ENCODE data around the gene IGF2R.
"Not testable (repeated sequence)": the region's sequence is repeated elsewhere in the genome, so short reads cannot be mapped to it uniquely, and the experiment has no call there.

Gene IGF2R

GRCh38 chr6:159968295-159969203 is at the start of gene IGF2R:
IGF2R (plus strand) TSS chr6:159969082; CDS start chr6:159969247, 165 bp downstream.
- peak; percentile 86 for DNase-seq (ENCODE audit: low spot score)

GRCh38 chr6:159919800-159920199 is 49.1 kb upstream of the IGF2R start:
- DNase-seq (ENCODE audit: low spot score): no peak

GRCh38 chr6:159924150-159924549 is 44.7 kb upstream of the IGF2R start:
- not testable (repeated sequence) for DNase-seq (ENCODE audit: low spot score)

- DNase-seq (ENCODE audit: low spot score): no peak
These were observed 42.2 kb upstream of the IGF2R start for GRCh38 chr6:159926542-159927203.

- no peak for DNase-seq (ENCODE audit: low spot score)
These were observed 39.1 kb upstream of the IGF2R start for GRCh38 chr6:159929819-159930218.

GRCh38 chr6:159931112-159931511 is 37.8 kb upstream of the IGF2R start:
- no peak for DNase-seq (ENCODE audit: low spot score)

GRCh38 chr6:159931846-159932245 is 37.0 kb upstream of the IGF2R start:
- DNase-seq (ENCODE audit: low spot score): no peak

GRCh38 chr6:159933077-159933476 is 35.8 kb upstream of the IGF2R start:
- DNase-seq (ENCODE audit: low spot score): no peak

- no peak for DNase-seq (ENCODE audit: low spot score)
These were observed 34.7 kb upstream of the IGF2R start for GRCh38 chr6:159934181-159934580.

- no peak for DNase-seq (ENCODE audit: low spot score)
These were observed 33.8 kb upstream of the IGF2R start for GRCh38 chr6:159935065-159935464.

GRCh38 chr6:159935633-159936032 is 33.2 kb upstream of the IGF2R start:
- DNase-seq (ENCODE audit: low spot score): no peak

GRCh38 chr6:159939591-159940016 is 29.3 kb upstream of the IGF2R start:
- DNase-seq (ENCODE audit: low spot score): no peak

GRCh38 chr6:159941286-159942113 is 27.4 kb upstream of the IGF2R start:
- peak; percentile 30 for DNase-seq (ENCODE audit: low spot score)

GRCh38 chr6:159943101-159943632 is 25.7 kb upstream of the IGF2R start:
- no peak for DNase-seq (ENCODE audit: low spot score)

- DNase-seq (ENCODE audit: low spot score): no peak
These were observed 24.8 kb upstream of the IGF2R start for GRCh38 chr6:159943968-159944598.

- no peak for DNase-seq (ENCODE audit: low spot score)
These were observed 23.0 kb upstream of the IGF2R start for GRCh38 chr6:159945801-159946392.

GRCh38 chr6:159946912-159947311 is 22.0 kb upstream of the IGF2R start:
- DNase-seq (ENCODE audit: low spot score): no peak

- DNase-seq (ENCODE audit: low spot score): no peak
These were observed 20.7 kb upstream of the IGF2R start for GRCh38 chr6:159948199-159948598.

- DNase-seq (ENCODE audit: low spot score): no peak
These were observed 17.1 kb upstream of the IGF2R start for GRCh38 chr6:159951772-159952171.

- DNase-seq (ENCODE audit: low spot score): no peak
These were observed 16.4 kb upstream of the IGF2R start for GRCh38 chr6:159952289-159953005.

All from cerebellar cortex (tissue), 1 donor.